SK-N-SH treated with all-trans-retinoic acid at 6 μM for 48 hours (cell line): ENCODE data around the gene AKAP13.

ENCODE experiments used
- ATAC-seq: fragments of 200-7000 bp; cut with Tn5 transposase; 3 replicates; pipeline ENCODE4 v1.9.1; 2020; ENCODE audit warnings: mild to moderate bottlenecking, moderate library complexity
- ARNTL ChIP-seq: fragments of 450-650 bp; formaldehyde crosslinking; IDR thresholded peaks from 2 replicates; pipeline ENCODE4 v1.5.0; 2020; ENCODE audit warnings: low read depth, mild to moderate bottlenecking, moderate library complexity, borderline replicate concordance
- BACH2 ChIP-seq: fragments of 250-450 bp; sonication (Bioruptor Pico); IDR thresholded peaks from 2 replicates; pipeline ENCODE4 v1.9.0; 2021; ENCODE audit warnings: mild to moderate bottlenecking, borderline replicate concordance
- CSDC2 ChIP-seq: fragments of 250-450 bp; sonication (Bioruptor Pico); IDR thresholded peaks from 2 replicates; pipeline ENCODE4 v1.5.0; 2020; ENCODE audit warnings: mild to moderate bottlenecking, moderate library complexity
- ESRRG ChIP-seq: fragments of 250-450 bp; sonication (Bioruptor Pico); IDR thresholded peaks from 2 replicates; pipeline ENCODE4 v1.6.1; 2021; ENCODE audit warnings: mild to moderate bottlenecking
- GLIS3 ChIP-seq: fragments of 250-450 bp; sonication (Bioruptor Pico); IDR thresholded peaks from 2 replicates; pipeline ENCODE4 v1.5.0; 2020; ENCODE audit warnings: mild to moderate bottlenecking, moderate library complexity
- OSR1 ChIP-seq: fragments of 250-450 bp; sonication (Bioruptor Pico); IDR thresholded peaks from 2 replicates; pipeline ENCODE4 v1.8.0; 2022; ENCODE audit warnings: moderate library complexity, mild to moderate bottlenecking, inconsistent platforms
- PPARA ChIP-seq: fragments of 250-450 bp; sonication (Bioruptor Pico); IDR thresholded peaks from 2 replicates; pipeline ENCODE4 v1.5.0; 2020; ENCODE audit warnings: mild to moderate bottlenecking, borderline replicate concordance
- RARB ChIP-seq: fragments of 250-450 bp; sonication (Bioruptor Pico); IDR thresholded peaks from 2 replicates; pipeline ENCODE4 v1.8.0; 2021; ENCODE audit warnings: mild to moderate bottlenecking, moderate library complexity
- SNAI2 ChIP-seq: fragments of 250-450 bp; sonication (Bioruptor Pico); IDR thresholded peaks from 2 replicates; pipeline ENCODE4 v1.5.0; 2020; ENCODE audit warnings: mild to moderate bottlenecking, moderate library complexity
- TCF4 ChIP-seq: fragments of 250-450 bp; sonication (Bioruptor Pico); IDR thresholded peaks from 2 replicates; pipeline ENCODE4 v1.8.0; 2021; ENCODE audit warnings: mild to moderate bottlenecking, moderate library complexity, borderline replicate concordance
- TOX ChIP-seq: fragments of 250-450 bp; sonication (Bioruptor Pico); IDR thresholded peaks from 2 replicates; pipeline ENCODE4 v1.8.0; 2021; ENCODE audit warnings: mild to moderate bottlenecking, moderate library complexity, borderline replicate concordance
- TSHZ2 ChIP-seq: fragments of 250-450 bp; sonication (Bioruptor Pico); IDR thresholded peaks from 2 replicates; pipeline ENCODE4 v1.5.0; 2020; ENCODE audit warnings: mild to moderate bottlenecking, moderate library complexity
- ZC3H10 ChIP-seq: fragments of 250-450 bp; sonication (Bioruptor Pico); IDR thresholded peaks from 2 replicates; pipeline ENCODE4 v1.5.1; 2021; ENCODE audit warnings: mild to moderate bottlenecking, moderate library complexity
- ZFP3 ChIP-seq: fragments of 250-450 bp; sonication (Bioruptor Pico); IDR thresholded peaks from 2 replicates; pipeline ENCODE4 v1.5.0; 2020; ENCODE audit warnings: mild to moderate bottlenecking, moderate library complexity
- ZFP30 ChIP-seq: fragments of 450-650 bp; formaldehyde crosslinking; IDR thresholded peaks from 2 replicates; pipeline ENCODE4 v1.5.0; 2022; ENCODE audit warnings: mild to moderate bottlenecking, moderate library complexity
- ZNF70 ChIP-seq: fragments of 450-650 bp; formaldehyde crosslinking; IDR thresholded peaks from 2 replicates; pipeline ENCODE4 v1.5.0; 2020; ENCODE audit warnings: mild to moderate bottlenecking, moderate library complexity
- ZNF8 ChIP-seq: fragments of 450-650 bp; formaldehyde crosslinking; IDR thresholded peaks from 2 replicates; pipeline ENCODE4 v1.5.0; 2020; ENCODE audit warnings: mild to moderate bottlenecking, moderate library complexity
- TF ChIP-seq, protein P1 (sequence below): fragments of 250-450 bp; sonication (Bioruptor Pico); IDR thresholded peaks from 2 replicates; pipeline ENCODE4 v1.5.1; 2021; ENCODE audit warnings: mild to moderate bottlenecking, moderate library complexity
- TF ChIP-seq, protein P2 (sequence below): fragments of 250-450 bp; sonication (Bioruptor Pico); IDR thresholded peaks from 2 replicates; pipeline ENCODE4 v1.8.0; 2020; ENCODE audit warnings: mild to moderate bottlenecking, moderate library complexity, borderline replicate concordance
- TF ChIP-seq, protein P3 (sequence below): fragments of 250-450 bp; sonication (Bioruptor Pico); IDR thresholded peaks from 2 replicates; pipeline ENCODE4 v1.5.1; 2020; ENCODE audit warnings: low read depth, mild to moderate bottlenecking, moderate library complexity
- TF ChIP-seq, protein P4 (sequence below): fragments of 250-450 bp; sonication (Bioruptor Pico); IDR thresholded peaks from 2 replicates; pipeline ENCODE4 v1.8.0; 2021; ENCODE audit warnings: low read depth, mild to moderate bottlenecking, moderate library complexity, borderline replicate concordance

AKAP13 gene

GRCh38 chr15:85706779-85707518 is 326.5 kb downstream of the AKAP13 start:
- ATAC-seq, result peak; percentile 62
- TF ChIP-seq, protein P1, sequence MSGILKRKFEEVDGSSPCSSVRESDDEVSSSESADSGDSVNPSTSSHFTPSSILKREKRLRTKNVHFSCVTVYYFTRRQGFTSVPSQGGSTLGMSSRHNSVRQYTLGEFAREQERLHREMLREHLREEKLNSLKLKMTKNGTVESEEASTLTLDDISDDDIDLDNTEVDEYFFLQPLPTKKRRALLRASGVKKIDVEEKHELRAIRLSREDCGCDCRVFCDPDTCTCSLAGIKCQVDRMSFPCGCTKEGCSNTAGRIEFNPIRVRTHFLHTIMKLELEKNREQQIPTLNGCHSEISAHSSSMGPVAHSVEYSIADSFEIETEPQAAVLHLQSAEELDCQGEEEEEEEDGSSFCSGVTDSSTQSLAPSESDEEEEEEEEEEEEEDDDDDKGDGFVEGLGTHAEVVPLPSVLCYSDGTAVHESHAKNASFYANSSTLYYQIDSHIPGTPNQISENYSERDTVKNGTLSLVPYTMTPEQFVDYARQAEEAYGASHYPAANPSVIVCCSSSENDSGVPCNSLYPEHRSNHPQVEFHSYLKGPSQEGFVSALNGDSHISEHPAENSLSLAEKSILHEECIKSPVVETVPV (CRISPR knock-in tag), result no peak
- TF ChIP-seq ZC3H10 (CRISPR knock-in tag) (no peak), TCF4 (no peak), TOX (CRISPR knock-in tag) (no peak), GLIS3 (CRISPR knock-in tag) (no peak), ESRRG (no peak), SNAI2 (CRISPR knock-in tag) (no peak), RARB (CRISPR knock-in tag) (no peak), BACH2 (CRISPR knock-in tag) (no peak), CSDC2 (CRISPR knock-in tag) (no peak), ZFP3 (CRISPR knock-in tag) (no peak), ARNTL (CRISPR knock-in tag) (no peak), ZFP30 (CRISPR knock-in tag) (no peak), ZNF70 (no peak), OSR1 (CRISPR knock-in tag) (no peak)
- TF ChIP-seq, protein P2, sequence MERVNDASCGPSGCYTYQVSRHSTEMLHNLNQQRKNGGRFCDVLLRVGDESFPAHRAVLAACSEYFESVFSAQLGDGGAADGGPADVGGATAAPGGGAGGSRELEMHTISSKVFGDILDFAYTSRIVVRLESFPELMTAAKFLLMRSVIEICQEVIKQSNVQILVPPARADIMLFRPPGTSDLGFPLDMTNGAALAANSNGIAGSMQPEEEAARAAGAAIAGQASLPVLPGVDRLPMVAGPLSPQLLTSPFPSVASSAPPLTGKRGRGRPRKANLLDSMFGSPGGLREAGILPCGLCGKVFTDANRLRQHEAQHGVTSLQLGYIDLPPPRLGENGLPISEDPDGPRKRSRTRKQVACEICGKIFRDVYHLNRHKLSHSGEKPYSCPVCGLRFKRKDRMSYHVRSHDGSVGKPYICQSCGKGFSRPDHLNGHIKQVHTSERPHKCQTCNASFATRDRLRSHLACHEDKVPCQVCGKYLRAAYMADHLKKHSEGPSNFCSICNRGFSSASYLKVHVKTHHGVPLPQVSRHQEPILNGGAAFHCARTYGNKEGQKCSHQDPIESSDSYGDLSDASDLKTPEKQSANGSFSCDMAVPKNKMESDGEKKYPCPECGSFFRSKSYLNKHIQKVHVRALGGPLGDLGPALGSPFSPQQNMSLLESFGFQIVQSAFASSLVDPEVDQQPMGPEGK (CRISPR knock-in tag), result no peak
- TF ChIP-seq, protein P3, sequence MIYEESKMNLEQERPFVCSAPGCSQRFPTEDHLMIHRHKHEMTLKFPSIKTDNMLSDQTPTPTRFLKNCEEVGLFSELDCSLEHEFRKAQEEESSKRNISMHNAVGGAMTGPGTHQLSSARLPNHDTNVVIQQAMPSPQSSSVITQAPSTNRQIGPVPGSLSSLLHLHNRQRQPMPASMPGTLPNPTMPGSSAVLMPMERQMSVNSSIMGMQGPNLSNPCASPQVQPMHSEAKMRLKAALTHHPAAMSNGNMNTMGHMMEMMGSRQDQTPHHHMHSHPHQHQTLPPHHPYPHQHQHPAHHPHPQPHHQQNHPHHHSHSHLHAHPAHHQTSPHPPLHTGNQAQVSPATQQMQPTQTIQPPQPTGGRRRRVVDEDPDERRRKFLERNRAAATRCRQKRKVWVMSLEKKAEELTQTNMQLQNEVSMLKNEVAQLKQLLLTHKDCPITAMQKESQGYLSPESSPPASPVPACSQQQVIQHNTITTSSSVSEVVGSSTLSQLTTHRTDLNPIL (CRISPR knock-in tag), result no peak

DNA sequence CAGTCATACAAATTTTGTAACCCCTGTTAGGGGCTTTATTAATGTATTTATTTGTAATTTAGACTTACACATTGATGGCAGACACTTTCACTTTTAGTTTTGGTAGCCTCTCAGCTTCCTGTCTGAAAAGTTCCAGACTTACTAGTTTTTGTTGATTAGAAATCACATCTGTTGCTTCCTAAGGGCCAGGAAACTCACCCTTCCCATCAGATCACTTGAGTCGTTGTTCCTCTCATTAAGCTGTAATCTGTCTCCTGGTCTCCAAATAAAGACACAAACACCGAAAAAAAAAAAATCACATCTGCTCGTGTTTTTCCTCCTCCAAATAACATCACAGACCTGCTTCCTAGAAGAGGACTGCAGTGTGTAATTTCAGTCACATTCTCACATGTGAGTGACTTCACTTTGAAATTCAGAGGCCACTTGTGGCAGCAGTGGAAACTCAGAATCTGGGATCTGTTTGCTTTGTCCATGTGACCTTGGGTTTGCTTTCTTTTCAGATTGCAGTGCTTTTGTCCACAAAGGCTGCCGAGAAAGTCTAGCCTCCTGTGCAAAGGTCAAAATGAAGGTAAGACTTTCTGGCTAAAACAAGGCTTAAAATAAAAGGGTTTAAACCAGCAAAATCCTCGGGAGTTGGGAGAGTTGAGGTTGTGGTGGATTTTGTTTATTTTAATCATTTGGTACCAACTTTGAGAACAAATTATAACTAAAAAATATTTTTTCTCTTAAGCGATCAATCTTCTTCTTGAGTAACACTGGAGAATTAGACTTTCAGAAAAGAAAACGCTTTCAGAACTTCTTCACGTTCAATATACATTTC is 327.3 kb downstream of the AKAP13 start:
- ATAC-seq, result peak; percentile 61
- TF ChIP-seq PPARA (CRISPR knock-in tag) (no peak), TSHZ2 (no peak), ZNF70 (no peak), BACH2 (CRISPR knock-in tag) (no peak), ZFP30 (CRISPR knock-in tag) (no peak), ZFP3 (CRISPR knock-in tag) (no peak), ZNF8 (CRISPR knock-in tag) (no peak), RARB (CRISPR knock-in tag) (no peak), ZC3H10 (CRISPR knock-in tag) (no peak), TOX (CRISPR knock-in tag) (no peak), TCF4 (no peak), GLIS3 (CRISPR knock-in tag) (no peak)
- TF ChIP-seq, protein P2 (CRISPR knock-in tag), result no peak
- TF ChIP-seq, protein P3 (CRISPR knock-in tag), result no peak
- TF ChIP-seq, protein P4, sequence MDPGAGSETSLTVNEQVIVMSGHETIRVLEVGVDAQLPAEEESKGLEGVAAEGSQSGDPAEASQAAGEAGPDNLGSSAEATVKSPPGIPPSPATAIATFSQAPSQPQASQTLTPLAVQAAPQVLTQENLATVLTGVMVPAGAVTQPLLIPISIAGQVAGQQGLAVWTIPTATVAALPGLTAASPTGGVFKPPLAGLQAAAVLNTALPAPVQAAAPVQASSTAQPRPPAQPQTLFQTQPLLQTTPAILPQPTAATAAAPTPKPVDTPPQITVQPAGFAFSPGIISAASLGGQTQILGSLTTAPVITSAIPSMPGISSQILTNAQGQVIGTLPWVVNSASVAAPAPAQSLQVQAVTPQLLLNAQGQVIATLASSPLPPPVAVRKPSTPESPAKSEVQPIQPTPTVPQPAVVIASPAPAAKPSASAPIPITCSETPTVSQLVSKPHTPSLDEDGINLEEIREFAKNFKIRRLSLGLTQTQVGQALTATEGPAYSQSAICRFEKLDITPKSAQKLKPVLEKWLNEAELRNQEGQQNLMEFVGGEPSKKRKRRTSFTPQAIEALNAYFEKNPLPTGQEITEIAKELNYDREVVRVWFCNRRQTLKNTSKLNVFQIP, result no peak
